DND-41 (cell line): Measurements from ENCODE around the gene TAS2R41.

Source experiments
- CTCF ChIP-seq: IDR thresholded peaks from 2 replicates; pipeline ENCODE4 v1.5.1; 2012; ENCODE audit warnings: borderline replicate concordance, low read length, moderate library complexity, mild to moderate bottlenecking; ENCODE audit not compliant: poor library complexity, severe bottlenecking; ENCODE audit errors: extremely low read depth
- EZH2 ChIP-seq: IDR thresholded peaks from 3 replicates; pipeline ENCODE4 v1.6.1; 2012; ENCODE audit warnings: borderline replicate concordance, low read depth, mild to moderate bottlenecking, moderate library complexity, low read length, inconsistent platforms; ENCODE audit not compliant: severe bottlenecking

GRCh38 chr7:143496263-143496662 lies 18.6 kb downstream of the TAS2R41 start:
- TF ChIP-seq CTCF (no peak), EZH2 (no peak)
